Measurements from ENCODE around the gene SDC1.

GRCh38 chr2:20210462-20210861 is 14.5 kb downstream of the SDC1 start:
- TF ChIP-seq CTCF (IDR thresholded peaks at IDR 0.05) (no peak), POLR2A (IDR thresholded peaks at IDR 0.05) (no peak)
